Occipital lobe (tissue), 2 donors: ENCODE results near the gene PCDHA6. TPM values are rescaled to one million over a fixed set of nuclear protein-coding genes. Genes with fewer than 3 reads are reported as not detected.
"Not testable (repeated sequence)": the region's sequence is repeated elsewhere in the genome, so short reads cannot be mapped to it uniquely, and the experiment has no call there.

ENCODE experiments used
- DNase-seq: peaks from one replicate; lab custom pipeline; 2025; lab: John Stamatoyannopoulos, UW
- total RNA-seq: library from RNA; depleted of rRNA; stranded (reverse); fragments of >200 nt; gene quantifications from one replicate; pipeline ENCODE4 v1.2.3, GENCODE V29; 2014

The PCDHA6 gene
- 24.8 TPM for total RNA-seq

DNA sequence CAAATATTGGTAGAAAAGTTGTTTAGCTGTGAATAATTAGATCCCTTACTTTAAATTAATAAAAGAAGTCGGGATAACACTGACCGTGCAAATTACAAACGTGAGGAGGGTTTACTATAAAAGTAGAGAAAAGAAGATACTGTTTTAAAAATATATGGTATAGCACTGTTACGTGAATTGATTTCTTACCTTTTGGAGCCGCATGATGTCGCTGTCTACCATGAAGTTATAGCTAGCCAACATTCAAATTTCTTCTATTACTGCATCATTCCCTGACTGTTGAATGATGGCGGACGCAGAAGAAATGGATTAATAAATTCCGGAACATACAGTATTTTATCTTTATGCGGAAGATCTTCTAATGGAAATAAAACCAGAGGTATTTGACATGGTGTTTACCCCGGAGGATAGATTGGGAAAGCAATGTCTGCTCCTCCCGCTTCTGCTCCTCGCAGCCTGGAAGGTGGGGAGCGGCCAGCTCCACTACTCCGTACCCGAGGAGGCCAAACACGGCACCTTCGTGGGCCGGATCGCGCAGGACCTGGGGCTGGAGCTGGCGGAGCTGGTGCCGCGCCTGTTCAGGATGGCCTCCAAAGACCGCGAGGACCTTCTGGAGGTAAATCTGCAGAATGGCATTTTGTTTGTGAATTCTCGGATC, at the start of gene PCDHA6:
Gene PCDHA6 (plus strand): TSS at position 257 of the 658 bp plus-strand sequence. CDS start 132 bp downstream, at position 389.
- no peak for DNase-seq

- DNase-seq: no peak
Observed at GRCh38 chr5:140780512-140780911, 47.2 kb upstream of the PCDHA6 start.

- DNase-seq: no peak
Observed at GRCh38 chr5:140785905-140786686, 41.7 kb upstream of the PCDHA6 start, which contains the start of gene PCDHA1. Gene PCDHA1 (plus strand): TSS chr5:140786140.

- DNase-seq: not testable (repeated sequence)
Observed at GRCh38 chr5:140787422-140787821, 40.3 kb upstream of the PCDHA6 start.

DNA sequence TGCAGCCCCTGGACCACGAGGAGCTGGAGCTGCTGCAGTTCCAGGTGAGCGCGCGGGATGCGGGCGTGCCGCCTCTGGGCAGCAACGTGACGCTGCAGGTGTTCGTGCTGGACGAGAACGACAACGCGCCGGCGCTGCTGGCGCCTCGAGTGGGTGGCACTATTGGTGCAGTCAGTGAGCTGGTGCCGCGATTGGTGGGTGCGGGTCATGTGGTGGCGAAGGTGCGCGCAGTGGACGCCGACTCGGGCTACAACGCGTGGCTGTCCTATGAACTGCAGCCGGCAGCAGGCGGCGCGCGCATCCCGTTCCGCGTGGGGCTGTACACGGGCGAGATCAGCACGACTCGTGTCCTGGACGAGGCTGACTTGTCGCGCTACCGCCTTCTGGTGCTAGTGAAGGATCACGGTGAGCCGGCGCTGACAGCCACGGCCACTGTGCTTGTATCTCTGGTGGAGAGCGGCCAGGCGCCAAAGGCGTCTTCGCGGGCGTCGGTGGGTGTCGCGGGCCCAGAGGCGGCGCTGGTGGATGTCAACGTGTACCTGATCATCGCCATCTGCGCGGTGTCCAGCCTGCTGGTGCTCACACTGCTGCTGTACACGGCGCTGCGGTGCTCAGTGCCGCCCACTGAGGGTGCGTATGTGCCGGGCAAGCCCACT, 39.8 kb upstream of the PCDHA6 start:
- DNase-seq: not testable (repeated sequence)

GRCh38 chr5:140791089-140791488, 36.7 kb upstream of the PCDHA6 start:
- no peak for DNase-seq

DNA sequence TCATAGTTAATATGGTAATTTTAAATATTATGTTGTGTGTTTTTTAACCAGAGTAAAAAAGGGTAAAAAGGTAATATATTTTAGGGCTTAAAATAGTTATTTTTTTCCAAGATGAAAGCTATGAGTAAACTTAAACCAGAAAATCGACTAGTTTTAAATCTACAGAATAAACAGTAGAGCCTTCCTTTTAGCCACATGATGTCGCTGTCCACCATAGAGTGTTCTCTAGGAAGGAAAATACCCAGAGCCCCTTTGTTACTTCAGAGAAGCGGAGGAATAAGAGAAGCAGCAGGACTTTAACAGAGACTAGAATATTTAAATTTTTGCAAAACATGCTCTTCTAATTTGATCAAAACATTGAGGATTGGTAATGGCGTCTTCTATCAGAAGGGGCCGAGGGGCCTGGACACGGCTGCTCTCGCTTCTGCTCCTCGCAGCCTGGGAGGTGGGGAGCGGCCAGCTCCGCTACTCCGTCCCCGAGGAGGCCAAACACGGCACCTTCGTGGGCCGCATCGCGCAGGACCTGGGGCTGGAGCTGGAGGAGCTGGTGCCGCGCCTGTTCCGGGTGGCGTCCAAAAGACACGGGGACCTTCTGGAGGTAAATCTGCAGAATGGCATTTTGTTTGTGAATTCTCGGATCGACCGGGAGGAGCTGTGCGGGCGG, 33.0 kb upstream of the PCDHA6 start, which contains the start of gene PCDHA2:
Gene PCDHA2 (plus strand): TSS at position 258 of the 664 bp plus-strand sequence.
- no peak for DNase-seq

- no peak for DNase-seq
Observed at GRCh38 chr5:140795259-140795641, 32.5 kb upstream of the PCDHA6 start.

DNA sequence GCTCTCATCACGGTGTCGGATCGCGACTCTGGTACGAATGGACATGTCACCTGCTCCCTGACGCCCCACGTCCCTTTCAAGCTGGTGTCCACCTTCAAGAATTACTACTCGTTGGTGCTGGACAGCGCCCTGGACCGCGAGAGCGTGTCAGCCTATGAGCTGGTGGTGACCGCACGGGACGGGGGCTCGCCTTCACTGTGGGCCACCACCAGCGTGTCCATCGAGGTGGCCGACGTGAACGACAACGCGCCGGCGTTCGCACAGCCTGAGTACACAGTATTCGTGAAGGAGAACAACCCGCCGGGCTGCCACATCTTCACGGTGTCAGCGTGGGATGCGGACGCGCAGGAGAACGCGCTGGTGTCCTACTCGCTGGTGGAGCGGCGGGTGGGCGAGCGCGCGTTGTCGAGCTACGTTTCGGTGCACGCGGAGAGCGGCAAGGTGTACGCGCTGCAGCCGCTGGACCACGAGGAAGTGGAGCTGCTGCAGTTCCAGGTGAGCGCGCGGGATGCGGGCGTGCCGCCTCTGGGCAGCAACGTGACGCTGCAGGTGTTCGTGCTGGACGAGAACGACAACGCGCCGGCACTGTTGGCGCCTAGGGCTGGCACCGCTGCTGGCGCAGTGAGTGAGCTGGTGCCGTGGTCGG, 31.6 kb upstream of the PCDHA6 start:
- DNase-seq: not testable (repeated sequence)

DNA sequence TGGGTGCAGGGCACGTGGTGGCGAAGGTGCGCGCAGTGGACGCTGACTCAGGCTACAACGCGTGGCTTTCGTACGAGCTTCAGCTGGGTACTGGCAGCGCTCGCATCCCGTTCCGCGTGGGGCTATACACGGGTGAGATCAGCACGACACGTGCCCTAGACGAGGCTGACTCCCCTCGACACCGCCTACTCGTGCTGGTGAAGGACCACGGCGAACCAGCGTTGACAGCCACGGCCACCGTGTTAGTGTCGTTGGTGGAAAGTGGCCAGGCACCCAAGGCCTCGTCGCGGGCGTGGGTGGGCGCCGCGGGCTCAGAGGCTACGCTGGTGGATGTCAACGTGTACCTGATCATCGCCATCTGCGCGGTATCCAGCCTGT, 31.1 kb upstream of the PCDHA6 start:
- DNase-seq: no peak

DNA sequence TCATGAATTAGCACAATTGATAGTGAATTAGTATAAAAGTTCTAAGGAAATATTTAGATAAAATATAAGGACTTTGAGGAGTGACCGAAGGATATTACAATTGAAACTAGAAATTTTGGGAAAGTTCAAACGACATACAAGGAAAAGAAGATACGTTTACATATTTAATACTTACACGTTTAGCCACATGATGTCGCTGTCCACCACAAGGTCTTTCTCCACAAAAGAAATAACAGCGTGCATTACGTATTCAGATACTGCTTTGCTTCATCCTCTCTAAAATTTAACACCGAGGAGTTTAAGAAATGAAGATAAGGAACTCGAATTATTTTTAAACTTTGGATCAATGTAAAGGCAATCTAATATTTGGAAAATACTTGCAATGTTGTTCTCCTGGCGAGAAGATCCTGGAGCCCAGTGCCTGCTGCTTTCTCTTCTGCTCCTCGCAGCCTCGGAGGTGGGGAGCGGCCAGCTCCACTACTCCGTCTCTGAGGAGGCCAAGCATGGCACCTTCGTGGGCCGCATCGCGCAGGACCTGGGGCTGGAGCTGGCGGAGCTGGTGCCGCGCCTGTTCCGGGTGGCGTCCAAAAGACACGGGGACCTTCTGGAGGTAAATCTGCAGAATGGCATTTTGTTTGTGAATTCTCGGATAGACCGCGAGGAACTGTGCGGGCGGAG, 26.8 kb upstream of the PCDHA6 start, which contains the start of gene PCDHA3:
Gene PCDHA3 (plus strand): TSS at position 242 of the 678 bp plus-strand sequence.
- no peak for DNase-seq

GRCh38 chr5:140801494-140801841, 26.3 kb upstream of the PCDHA6 start:
- DNase-seq: no peak

DNA sequence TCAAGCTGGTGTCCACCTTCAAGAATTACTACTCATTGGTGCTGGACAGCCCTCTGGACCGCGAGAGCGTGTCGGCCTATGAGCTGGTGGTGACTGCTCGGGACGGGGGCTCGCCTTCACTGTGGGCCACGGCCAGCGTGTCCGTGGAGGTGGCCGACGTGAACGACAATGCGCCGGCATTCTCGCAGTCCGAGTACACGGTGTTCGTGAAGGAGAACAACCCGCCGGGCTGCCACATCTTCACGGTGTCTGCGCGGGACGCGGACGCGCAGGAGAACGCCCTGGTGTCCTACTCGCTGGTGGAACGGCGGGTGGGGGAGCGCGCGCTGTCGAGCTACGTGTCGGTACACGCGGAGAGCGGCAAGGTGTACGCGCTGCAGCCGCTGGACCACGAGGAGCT, 25.4 kb upstream of the PCDHA6 start:
- not testable (repeated sequence) for DNase-seq

GRCh38 chr5:140802781-140803271, 24.9 kb upstream of the PCDHA6 start:
- no peak for DNase-seq

DNA sequence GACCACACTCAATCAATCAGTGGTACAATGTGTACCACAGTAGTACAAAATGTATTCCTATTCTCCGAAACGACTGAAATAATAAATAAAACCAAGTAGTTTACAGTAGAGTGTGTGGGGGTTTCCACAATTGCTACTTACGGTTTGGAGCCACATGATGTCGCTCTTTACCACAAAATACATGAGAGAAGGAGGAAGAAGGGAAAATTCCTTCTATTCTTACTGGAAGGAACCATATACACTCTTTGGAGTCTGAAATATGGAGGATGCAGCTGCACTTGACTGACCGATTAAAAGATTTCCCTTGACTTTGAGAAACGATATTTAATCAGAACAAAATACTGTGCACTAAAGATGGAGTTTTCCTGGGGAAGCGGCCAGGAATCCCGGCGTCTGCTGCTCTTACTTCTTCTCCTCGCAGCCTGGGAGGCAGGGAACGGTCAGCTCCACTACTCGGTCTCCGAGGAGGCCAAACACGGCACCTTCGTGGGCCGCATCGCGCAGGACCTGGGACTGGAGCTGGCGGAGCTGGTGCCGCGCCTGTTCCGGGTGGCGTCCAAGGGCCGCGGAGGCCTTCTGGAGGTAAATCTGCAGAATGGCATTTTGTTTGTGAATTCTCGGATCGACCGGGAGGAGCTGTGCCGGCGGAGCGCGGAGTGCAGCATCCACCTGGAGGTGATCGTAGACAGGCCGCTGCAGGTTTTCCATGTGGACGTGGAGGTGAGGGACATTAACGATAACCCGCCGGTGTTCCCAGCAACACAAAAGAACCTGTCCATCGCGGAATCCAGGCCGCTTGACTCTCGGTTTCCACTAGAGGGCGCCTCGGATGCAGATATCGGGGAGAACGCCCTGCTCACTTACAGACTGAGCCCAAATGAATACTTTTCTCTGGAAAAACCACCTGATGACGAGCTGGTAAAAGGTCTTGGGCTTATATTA, 20.7 kb upstream of the PCDHA6 start, which contains the start of gene PCDHA4:
Gene PCDHA4 (plus strand): TSS at position 235 of the 942 bp plus-strand sequence.
- no peak for DNase-seq

DNA sequence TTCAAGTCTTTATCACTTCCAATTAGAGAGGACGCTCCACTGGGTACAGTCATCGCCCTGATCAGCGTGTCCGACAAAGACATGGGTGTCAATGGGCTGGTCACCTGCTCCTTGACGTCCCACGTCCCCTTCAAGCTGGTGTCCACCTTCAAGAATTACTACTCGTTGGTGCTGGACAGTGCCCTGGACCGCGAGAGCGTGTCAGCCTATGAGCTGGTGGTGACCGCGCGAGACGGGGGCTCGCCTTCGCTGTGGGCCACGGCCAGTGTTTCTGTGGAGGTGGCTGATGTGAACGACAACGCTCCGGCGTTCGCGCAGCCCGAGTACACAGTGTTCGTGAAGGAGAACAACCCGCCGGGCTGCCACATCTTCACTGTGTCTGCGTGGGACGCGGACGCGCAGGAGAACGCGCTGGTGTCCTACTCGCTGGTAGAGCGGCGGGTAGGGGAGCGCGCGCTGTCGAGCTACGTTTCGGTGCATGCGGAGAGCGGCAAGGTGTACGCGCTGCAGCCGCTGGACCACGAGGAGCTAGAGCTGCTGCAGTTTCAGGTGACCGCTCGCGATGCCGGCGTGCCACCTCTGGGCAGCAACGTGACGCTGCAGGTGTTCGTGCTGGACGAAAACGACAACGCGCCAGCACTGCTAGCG, 19.4 kb upstream of the PCDHA6 start:
- DNase-seq: not testable (repeated sequence)

DNA sequence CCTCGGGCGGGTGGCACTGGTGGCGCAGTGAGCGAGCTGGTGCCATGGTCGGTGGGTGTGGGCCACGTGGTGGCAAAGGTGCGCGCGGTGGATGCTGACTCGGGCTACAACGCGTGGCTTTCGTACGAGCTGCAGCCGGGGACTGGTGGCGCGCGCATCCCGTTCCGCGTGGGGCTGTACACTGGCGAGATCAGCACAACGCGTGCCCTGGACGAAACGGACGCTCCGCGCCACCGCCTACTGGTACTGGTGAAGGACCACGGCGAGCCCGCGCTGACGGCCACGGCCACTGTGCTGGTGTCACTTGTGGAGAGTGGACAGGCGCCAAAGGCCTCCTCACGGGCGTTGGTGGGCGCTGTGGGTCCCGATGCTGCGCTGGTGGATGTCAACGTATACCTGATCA, 18.9 kb upstream of the PCDHA6 start:
- no peak for DNase-seq
